Epidermal melanocyte (primary cell): ENCODE data around the gene TAS2R41.

Experiments
- DNase-seq: peaks from one replicate; pipeline ENCODE4 v3.0.0; 2011; ENCODE audit warnings: low spot score; ENCODE audit not compliant: insufficient read length

TAS2R41 gene

DNA sequence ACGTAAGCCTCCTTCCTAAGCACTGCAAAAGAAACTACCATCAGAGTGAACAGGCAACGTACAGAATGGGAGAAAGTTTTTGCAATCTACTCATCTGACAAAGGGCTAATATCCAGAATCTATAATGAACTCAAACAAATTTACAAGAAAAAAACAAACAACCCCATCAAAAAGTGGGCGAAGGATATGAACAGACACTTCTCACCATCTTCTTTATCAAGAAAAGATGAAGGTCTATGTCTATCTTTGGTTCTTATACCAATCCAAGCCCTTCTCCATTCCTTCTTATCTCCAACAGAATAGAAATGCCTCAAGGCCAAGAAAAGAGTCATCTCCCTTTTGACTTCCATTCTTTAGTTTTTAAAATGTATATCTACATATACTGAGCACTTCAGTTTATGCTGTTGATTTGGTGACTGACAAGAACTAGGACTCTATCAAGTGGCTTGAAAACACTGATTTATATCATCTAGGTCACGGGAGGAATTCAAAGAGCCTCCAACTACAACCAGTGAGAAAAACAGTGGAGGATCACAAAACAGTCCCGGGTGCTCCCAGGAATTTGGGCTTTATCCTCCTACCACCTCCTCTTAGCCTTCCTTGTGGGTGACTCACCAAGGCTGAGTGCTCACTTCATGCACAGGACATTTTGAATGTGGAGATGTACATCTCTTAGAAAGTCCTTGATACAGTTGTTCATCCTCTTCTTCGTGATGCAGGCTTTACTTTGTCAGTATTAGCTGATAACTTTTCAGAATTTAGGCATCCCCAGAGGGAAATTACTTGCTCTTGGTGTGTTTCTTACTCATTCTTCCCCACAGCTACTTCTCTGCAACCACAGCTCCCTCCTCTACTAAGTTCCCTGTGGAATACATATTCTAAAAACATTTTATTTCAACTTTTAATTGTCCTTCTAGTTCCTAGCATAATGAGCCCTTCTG, 15.4 kb downstream of the TAS2R41 start:
- no peak for DNase-seq

DNA sequence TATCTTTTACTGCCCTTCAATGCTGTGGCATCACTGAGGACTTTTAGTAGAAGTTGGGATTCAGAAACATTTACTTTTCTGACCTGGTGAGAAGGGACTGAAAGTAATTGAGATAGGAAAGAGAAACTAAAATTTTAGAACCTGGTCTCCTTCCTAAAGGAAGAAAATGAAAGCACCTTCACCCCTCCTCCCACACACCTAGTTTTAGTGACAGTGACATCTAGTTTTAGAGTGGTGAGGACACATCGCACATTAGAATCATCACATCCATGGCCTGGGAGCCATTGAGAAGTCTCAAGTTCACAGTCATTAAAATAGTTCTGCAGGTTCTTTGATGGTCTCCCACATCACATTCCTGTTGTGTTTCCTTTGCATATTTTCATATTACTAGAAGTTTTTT, 16.1 kb downstream of the TAS2R41 start:
- DNase-seq = no peak

DNA sequence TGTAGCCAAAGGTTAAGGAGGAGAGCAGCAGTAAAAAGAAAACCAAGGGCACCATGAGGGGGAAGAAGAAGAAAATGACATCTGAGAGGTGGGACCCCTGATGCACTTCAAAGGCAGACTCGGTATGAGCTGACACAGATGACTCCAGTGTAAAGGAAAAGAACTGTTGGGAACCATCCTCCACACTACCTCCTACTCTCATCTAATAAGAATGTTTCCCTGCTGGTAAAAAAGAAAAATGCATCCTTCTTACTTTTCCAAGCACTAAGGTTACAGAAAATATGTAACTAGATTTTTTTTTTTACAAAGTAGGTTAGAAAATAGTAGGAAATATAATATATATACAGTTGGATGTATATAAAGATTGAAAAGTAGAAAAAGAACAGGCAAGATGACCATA, 16.9 kb downstream of the TAS2R41 start:
- no peak for DNase-seq

DNA sequence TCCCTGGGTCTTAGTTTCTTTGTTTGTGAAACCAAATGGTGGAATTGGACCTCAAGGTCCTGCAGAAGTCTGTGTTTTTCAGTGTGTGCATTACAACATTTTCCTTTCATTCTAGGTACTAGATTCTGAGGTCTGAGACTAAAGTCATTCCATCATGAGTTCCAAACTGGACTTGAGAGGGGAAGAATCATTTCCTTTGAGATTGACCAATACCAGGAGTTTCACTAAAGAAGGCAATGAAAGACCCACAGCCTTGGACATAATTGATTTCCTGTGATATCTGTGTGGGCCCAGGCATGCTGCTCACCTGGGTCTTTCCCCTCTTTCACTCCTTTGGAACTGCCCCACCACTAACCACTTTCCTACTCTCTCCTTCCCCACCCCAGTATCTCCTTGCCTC, 18.2 kb downstream of the TAS2R41 start:
- DNase-seq = no peak

DNA sequence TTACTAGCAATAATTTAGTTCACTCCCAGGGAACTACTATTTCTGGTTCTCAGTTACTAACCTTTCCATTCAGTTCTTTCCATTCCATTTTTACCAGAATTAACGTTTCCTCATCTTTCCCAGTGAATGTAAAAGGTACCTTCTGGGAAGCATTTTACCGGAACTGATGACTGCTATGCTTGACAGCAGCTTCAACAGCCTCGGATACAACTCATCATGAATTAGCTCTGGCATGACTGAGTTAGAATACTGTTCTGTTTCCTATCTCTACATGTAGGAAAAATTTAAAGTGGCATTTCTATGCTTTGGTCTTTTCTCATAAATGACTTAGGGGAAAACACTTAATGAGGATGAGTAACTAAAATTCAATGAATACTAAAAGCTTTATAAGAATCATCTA, 18.6 kb downstream of the TAS2R41 start:
- DNase-seq = no peak

DNA sequence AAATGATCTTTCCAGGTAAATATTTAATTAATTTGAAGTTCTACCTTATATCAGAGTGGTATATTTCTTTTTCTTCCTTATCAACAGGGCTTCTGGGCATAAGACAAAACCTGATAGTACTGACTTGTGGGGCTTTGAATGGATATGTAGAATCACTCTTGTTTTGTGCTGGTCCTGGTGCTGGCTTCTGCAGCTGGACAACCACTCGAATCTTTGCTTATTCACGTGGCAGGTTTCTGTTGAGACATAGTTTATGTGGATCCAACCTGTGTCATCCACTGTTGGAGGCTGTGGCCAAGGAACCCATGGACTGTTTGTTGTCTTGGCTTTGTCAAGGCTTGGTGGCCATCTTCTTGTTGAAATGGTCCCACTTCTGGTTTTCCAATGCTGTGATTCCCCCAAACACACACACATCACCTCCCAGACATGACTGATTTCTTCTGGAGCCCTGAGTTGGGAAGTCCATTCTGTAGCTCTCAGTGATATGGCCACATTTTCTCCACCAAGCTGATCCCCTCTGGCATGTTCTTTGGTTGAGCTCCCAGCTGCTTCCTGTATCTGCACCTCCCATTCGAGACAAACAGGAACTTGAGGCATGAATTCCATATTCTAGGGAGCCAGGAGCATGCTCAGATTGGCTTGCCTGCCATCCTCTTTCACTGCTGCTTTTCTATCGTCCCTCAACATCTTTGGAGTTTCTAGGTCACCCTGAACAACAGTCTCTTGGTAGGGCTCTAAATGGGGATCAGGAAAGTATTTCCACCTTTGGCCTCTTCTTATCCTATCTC, 19.5 kb downstream of the TAS2R41 start:
- no peak for DNase-seq

DNA sequence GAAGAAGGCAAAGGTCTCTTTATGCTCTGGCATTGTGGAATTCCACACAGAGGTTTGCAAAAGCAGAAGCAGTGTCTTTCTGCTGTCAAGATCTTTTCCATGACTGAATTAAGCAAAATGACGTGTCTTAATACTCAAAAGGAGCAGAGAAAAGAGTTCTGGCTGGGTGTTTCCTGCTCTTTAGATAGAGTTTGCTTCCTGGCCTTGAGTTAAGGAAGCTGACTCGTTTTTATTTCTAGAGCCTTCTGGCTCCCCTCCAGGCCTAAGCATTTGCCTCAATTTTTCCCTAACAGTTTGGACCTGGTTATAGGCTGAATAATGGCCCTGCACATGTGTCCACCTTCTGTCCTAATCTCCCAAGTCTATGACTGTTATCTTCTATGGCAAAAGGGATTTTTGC, 21.6 kb downstream of the TAS2R41 start:
- DNase-seq = no peak

DNA sequence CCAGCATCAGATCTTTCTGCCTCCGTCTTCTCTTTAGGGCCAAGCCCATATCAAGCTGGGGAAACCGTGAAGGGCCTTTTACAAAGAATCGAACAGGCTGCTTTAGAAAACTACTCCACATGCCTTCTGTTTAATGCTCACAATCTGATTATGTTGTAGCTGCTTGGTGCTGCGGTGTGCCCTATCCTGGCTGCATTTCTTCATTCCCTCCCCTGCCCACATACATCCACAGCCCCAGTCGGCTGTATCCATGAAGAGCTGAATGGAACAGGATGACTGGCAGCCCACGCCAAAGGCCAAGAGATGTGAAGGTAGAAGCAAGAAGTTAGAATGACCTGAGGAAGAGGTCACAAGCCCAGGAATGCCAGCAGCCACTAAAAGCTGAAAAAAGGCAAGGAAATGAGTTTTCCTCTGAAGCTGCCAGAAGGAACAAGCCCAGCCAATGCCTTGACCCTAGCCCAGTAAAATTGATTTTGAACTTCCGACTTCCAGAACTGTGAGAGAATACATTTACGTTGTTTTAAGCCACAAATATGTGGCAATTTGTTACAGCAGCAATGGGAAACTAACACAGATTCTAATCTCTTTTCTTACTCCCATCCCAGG, 22.2 kb downstream of the TAS2R41 start:
- DNase-seq = no peak

DNA sequence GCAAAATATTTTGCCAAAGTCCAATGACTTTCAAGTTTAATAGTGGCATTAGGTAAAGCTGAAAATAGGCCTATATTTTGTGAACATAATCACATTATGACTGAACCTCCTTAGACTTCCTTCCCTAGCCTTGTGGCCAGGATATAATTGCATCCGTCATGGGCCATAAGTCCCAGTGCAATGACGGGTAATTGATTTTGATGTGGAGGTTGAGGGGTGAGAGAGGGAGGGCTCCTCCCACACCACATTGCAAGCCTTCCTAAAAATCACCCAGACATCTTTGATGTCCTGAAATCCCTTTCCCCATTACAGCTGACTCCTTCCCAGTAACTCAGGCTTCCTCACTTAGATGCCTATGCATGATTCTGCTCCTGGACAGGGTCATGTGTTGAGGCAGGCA, 25.6 kb downstream of the TAS2R41 start:
- DNase-seq = no peak

DNA sequence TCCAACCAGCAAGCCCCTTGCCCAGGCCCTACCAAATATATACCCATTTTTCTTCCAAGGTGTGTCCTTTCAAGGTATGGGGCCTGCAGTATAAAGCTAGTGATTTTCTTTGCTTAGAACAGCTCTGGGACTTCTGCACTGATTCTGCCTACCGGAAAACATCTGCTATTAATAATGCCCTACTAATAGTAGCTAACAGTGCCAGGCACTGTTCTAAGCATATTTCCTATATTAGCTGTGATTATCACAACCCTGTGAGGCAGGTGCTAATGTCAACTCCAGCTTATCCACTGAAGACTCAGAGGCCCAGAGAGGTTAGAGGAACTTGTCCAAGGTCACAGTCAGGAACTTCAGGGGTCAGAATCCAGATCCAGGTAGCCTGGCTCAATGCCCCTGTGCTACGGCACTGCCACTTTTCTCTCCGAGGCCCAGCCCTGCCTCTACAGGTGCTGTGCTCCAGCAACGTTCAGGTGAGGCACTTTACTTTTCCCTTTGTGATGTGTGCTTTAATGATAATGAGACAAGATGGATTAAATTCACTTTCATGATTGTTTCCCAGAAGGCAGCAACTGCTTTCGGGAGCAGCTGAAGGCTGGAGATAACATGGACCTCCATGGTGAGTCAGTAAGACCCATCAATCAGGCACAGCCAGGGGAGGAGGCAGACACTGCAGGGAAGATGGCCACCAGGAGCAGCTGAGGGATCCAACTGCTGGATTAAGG, 26.7 kb downstream of the TAS2R41 start:
- DNase-seq = no peak

DNA sequence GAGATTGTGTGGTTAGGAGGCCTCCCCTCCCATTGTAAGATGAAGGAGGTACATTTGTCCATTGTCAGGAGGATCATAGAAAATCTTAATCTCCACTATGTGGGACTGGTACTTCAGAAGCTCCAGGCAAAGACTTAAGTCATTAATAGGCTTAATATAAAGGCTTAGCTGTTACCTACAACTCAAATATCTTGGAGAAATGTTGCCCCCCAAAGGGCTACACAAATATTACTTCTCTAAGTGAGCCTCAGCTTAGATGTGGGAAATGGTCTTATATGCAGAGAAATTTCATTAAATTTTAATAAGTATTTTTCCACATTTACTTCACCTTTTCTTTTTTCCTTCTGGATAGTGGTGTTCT, 27.2 kb downstream of the TAS2R41 start:
- DNase-seq = no peak

DNA sequence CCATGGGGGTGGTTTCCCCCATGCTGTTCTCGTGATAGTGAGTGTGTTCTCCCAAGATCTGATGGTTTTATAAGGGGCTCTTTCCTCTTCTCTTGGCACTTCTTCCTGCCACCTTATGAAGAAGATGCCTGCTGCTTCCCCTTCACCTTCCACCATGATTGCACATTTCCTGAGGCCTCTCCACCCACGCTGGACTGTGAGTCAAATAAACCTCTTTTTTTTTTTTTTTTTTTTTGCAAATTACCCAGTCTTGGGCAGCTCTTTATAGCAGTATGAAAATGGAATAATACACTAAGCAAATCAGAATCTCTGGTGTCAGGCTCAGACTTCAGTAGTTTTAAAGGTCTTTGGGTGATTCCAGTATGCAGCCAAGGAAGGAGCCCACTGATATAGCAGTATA, 28.2 kb downstream of the TAS2R41 start:
- DNase-seq = no peak

DNA sequence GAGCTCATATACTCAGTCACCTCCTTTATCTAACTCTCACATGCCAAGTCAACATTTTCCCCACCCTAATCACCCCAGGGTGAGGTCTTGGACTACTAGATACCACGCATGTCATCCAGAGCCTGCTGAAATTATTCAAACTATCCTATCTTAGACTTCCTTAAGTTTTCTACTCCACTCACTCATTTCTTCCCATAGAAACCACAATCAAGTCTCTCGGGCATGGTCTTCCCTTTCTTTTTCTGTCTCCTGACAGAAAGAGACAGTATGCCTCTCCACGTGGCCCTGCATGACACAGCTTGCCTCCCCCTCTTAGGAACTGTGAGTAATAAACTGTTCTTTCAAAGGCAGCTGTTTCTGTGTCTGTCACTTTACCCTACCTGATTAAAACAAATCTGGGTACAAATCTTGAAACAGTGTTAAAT, 29.4 kb downstream of the TAS2R41 start:
- no peak for DNase-seq

DNA sequence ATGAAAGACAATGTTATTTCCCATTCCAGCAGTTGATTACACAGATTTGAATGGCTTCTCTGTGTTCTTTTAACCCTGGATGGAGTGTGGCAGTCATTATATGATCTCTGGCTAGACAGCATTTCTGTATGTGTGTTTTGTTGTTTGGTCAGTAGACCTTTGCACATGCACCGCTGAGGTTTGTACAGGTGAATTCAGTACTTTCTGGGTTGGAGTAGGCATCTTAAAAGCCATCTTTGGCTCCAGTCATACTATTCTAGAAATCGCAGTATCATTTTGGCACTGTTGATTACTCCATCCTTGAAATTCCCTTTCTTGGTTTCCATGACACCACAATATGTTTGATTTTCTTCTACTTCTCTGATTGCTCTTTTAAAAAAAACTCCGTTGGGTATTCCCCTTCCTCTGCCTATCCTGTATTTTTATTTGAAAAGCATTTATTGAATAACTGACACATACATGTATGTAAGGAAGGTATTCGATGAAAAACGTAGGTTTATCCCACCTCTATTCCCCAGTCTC, 29.9 kb downstream of the TAS2R41 start:
- DNase-seq = no peak

DNA sequence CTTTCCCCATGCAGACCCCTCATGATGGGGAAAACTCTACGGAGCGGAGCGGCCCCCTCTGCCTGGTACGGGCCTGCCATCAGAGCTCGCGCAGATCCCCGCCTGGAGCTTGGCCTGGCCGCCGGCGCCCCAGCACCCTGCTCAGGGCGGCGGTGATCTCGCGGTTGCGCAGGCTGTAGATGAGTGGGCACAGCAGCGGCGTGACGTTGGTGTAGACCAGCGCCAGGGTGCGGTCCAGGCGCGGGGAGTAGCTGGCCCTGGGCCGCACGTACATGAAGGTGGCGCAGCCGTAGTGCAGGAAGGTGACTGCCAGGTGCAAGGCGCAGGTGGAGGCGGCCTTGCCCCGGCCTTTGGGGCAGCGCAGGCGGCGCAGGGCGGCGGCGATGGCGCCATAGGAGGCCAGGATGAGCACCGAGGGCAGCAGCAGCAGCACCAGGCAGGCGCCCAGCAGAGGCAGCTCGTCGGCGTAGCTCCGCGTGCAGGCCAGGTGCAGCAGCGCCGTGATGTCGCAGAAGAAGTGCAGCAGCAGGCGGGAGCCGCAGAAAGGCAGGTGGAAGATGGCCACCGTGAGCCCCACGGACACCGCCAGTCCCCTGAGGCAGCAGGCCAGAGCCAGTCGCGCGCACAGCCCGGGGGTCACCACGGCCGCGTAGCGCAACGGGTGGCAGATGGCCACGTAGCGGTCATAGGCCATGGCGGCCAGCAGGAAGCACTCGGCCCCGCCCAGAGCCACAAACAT, 33.4 kb downstream of the TAS2R41 start:
- no peak for DNase-seq

DNA sequence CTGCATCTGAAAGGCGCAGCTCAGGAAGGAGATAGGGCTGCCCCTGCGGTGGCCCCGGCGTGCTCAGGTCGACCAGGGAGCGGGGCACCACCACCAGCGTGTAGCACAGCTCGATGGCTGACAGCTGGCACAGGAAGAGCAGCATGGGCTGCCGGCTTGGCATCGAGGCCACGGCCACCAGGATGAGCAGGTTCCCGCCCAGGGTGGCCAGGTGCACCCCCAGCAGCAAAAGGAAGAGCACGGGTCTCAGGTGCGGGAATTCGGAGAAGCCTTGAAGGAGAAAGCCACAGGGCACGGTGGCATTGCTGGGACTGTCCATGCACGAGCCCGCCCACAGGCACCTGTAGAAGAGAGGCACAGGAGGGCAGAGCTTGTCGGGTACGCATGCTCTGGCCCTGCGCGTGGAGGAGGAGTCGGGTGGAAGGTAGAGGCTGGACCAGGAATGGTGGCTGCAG, 33.9 kb downstream of the TAS2R41 start:
- DNase-seq = no peak

DNA sequence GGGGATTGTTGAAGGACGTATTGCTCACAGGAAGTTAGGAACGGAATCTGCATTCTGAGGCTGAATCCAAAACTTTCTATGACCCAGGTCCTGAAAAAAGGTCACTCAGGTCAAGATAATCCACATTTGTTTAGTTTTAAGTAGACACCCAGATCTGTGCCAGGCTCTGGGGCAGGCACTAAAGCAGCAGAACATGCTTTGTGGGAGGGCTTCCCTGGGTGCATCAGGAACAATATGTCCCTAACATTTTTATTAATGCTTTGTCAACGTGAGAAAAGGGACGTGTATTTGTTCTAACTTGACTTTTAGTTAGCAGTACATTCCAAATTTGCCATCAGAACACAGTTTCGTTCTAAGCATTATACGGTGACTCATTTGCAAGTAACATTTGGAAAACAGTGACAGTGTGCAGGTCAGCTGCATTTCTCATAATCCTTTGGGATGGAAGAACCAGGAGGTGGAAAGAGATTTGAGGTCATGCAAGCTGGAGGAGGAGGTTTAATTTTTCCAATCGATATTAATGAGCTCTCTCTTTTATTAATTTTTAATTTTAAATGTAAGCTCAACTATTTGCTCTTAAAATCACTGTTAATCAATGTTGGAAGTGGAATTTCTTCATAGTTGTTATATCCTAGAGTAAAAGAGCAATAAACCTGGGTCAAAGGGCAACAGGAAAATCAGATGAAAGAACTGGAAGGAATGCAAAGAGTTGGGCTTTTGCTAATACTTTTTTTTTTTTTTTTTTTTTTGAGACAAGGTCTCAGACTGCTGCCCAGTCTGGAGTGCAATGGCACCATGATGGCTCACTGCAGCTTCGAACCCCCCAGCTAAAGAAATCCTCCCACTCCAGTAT, 35.0 kb downstream of the TAS2R41 start:
- DNase-seq = no peak

DNA sequence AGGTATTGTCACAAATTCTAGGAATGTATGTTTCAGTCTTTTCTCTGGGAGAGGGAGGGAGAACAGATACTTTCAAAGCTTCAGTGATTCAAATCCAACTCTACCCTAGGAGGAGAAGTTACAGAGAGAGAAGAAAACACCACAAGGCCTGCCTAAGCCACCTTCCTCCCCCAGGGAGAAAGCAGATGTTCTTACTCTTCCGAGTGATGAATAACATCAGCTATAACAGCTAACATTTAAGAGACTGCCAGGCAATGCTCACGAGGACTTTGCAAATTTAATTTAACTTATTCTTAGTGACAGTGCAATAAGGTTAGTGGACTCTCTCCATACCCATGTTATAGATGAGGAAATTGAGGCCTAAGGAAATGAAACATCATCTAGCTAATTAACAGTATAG, 36.8 kb downstream of the TAS2R41 start:
- no peak for DNase-seq

DNA sequence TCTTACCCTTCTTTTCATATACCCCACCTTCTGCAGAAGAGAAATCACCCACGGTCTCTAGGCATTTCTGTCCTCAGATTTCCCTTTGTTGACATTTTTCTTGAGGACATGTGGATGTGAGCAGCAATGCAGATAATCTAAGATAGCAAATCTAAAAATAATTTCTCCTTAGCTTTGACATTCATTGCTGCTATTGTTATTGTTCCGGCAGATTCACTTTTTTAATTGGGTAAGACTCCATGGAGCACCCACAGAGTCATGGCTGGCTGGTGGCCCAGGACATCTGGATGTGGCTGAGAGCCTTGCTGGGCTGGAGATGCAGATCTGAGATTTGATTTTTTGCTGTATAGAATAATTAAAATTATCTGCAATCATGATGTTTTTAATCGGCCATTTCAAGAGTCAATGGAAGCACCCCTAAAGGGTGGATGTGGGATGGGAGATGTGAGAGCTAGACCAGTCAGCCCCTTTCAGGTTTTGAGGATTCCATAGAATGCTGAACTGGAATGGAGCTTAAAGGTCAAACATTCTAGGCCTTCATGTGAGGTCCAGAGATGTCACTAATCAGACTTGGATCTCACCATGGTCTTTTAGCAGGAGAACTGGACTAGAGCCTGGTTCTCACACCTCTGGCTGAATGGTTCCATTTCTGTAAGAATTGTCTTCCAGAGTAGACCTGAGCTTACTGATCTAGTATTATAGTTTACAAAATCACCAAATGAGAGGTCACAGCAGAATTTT, 37.5 kb downstream of the TAS2R41 start:
- DNase-seq = no peak
